Mesenchymal stem cell (in vitro differentiated cells and primary cell): ENCODE measurements around the gene ZNF790.

ENCODE experiments used
- DNase-seq: peaks from one replicate; pipeline ENCODE4 v3.0.0-alpha.2; 2013
- H2AFZ ChIP-seq: one replicate; pipeline ENCODE4 v1.6.1; 2013; ENCODE audit warnings: low read depth, mild to moderate bottlenecking, control low read depth, inconsistent platforms, low read length, moderate library complexity
- H2AK5ac ChIP-seq: 2 replicates; pipeline ENCODE4 v1.6.1; 2013; ENCODE audit warnings: low read length, moderate library complexity, mild to moderate bottlenecking, inconsistent platforms; ENCODE audit not compliant: severe bottlenecking
- H2BK120ac ChIP-seq: one replicate; pipeline ENCODE4 v1.6.1; 2013; ENCODE audit warnings: low read depth, mild to moderate bottlenecking, inconsistent platforms, low read length, moderate library complexity
- H2BK12ac ChIP-seq, 2 experiments: one replicate each; pipeline ENCODE4 v1.6.1; 2013; ENCODE audit warnings: inconsistent platforms in 2 of 2, low read length in 2 of 2, mild to moderate bottlenecking in 2 of 2, moderate library complexity in 2 of 2, control low read depth in 1 of 2
- H2BK15ac ChIP-seq: one replicate; pipeline ENCODE4 v1.6.1; 2013; ENCODE audit warnings: mild to moderate bottlenecking, low read depth, inconsistent platforms; ENCODE audit not compliant: poor library complexity, severe bottlenecking
- H2BK5ac ChIP-seq: 2 replicates; pipeline ENCODE4 v1.6.1; 2013; ENCODE audit warnings: low read depth, mild to moderate bottlenecking, low read length, control low read depth, inconsistent platforms; ENCODE audit not compliant: poor library complexity, severe bottlenecking
- H3K14ac ChIP-seq, 2 experiments: one replicate each; pipeline ENCODE4 v1.6.1; 2013; ENCODE audit warnings: inconsistent platforms in 2 of 2, low read length in 2 of 2, control low read depth in 1 of 2, mild to moderate bottlenecking in 1 of 2, moderate library complexity in 1 of 2
- H3K18ac ChIP-seq, 2 experiments: one replicate each; pipeline ENCODE4 v1.6.1; 2013; ENCODE audit warnings: inconsistent platforms in 2 of 2, low read length in 2 of 2, control low read depth in 1 of 2, low read depth in 1 of 2, mild to moderate bottlenecking in 1 of 2
- H3K23ac ChIP-seq, 2 experiments: one replicate each; pipeline ENCODE4 v1.6.1; 2013; ENCODE audit warnings: inconsistent platforms in 2 of 2, low read length in 2 of 2, mild to moderate bottlenecking in 2 of 2, moderate library complexity in 2 of 2, control low read depth in 1 of 2
- H3K27ac ChIP-seq: 2 replicates; pipeline ENCODE4 v1.5.1; 2013; ENCODE audit warnings: mild to moderate bottlenecking, moderate library complexity, low read length, control low read depth, inconsistent platforms; ENCODE audit not compliant: poor library complexity, severe bottlenecking
- H3K27me3 ChIP-seq, 2 experiments: 2 replicates each; pipeline versions ENCODE4 v1.6.1 to v1.7.0; 2013; ENCODE audit warnings: low read length in 2 of 2, mild to moderate bottlenecking in 2 of 2, moderate library complexity in 2 of 2, control low read depth in 1 of 2, inconsistent platforms in 1 of 2; ENCODE audit not compliant: control insufficient read depth in 1 of 2, insufficient read depth in 1 of 2
- H3K36me3 ChIP-seq, 2 experiments: 2 replicates each; pipeline versions ENCODE4 v1.6.1 to v1.7.0; 2013; ENCODE audit warnings: low read length in 2 of 2, control low read depth in 1 of 2, inconsistent platforms in 1 of 2, low read depth in 1 of 2, mild to moderate bottlenecking in 1 of 2; ENCODE audit not compliant: insufficient read depth in 2 of 2, control insufficient read depth in 1 of 2
- H3K4ac ChIP-seq, 2 experiments: one replicate each; pipeline ENCODE4 v1.6.1; 2013; ENCODE audit warnings: inconsistent platforms in 2 of 2, low read length in 2 of 2, mild to moderate bottlenecking in 2 of 2, moderate library complexity in 2 of 2, control low read depth in 1 of 2, low read depth in 1 of 2
- H3K4me1 ChIP-seq: 2 replicates; pipeline ENCODE4 v1.6.1; 2013; ENCODE audit warnings: low read depth, low read length, control low read depth; ENCODE audit not compliant: control insufficient read depth, insufficient read depth
- H3K4me2 ChIP-seq: 2 replicates; pipeline ENCODE4 v1.6.1; 2013; ENCODE audit warnings: low read length, mild to moderate bottlenecking, inconsistent platforms; ENCODE audit not compliant: poor library complexity, severe bottlenecking
- H3K4me3 ChIP-seq, 2 experiments: 2 replicates each; pipeline versions ENCODE4 v1.5.1 to v1.7.0; 2013; ENCODE audit warnings: low read length in 2 of 2, mild to moderate bottlenecking in 2 of 2, control low read depth in 1 of 2, low read depth in 1 of 2; ENCODE audit not compliant: insufficient read depth in 1 of 2
- H3K79me1 ChIP-seq: replicated peaks from 2 replicates; pipeline ENCODE4 v1.6.1; 2013; ENCODE audit warnings: mild to moderate bottlenecking, control low read depth, low read length, inconsistent platforms; ENCODE audit not compliant: poor library complexity, severe bottlenecking
- H3K9ac ChIP-seq: 2 replicates; pipeline ENCODE4 v1.7.0; 2013; ENCODE audit warnings: mild to moderate bottlenecking, low read length, moderate library complexity
- H3K9me3 ChIP-seq: 2 replicates; pipeline ENCODE4 v1.7.0; 2013; ENCODE audit warnings: mild to moderate bottlenecking, low read length; ENCODE audit not compliant: control insufficient read depth
- H4K8ac ChIP-seq: one replicate; pipeline ENCODE4 v1.6.1; 2013; ENCODE audit warnings: inconsistent platforms, mild to moderate bottlenecking, low read length, moderate library complexity
- H4K91ac ChIP-seq: one replicate; pipeline ENCODE4 v1.6.1; 2013; ENCODE audit warnings: mild to moderate bottlenecking, low read length, inconsistent platforms
- WGBS: methylation state at CpG from one replicate; pipeline ENCODE4 v1.1.7; 2013; ENCODE audit warnings: mixed read lengths; 5-methylcytosine and 5-hydroxymethylcytosine counted together

Gene ZNF790

GRCh38 chr19:36838784-36839324 is 667 bp upstream of the ZNF790 start:
- DNase-seq = no peak
- Histone ChIP-seq H2BK120ac (peak overlapping the region; percentile 22), H4K8ac (peak overlapping the region; percentile 94), H3K9me3 (peaks cover 34% of the 10 kb centered on the region), H3K36me3 (peaks cover 7 to 20% of the 10 kb centered on the region in 2 experiments), H3K14ac (no peak overlapping the region), H3K27me3 (no peaks in the 10 kb centered on the region), H3K4me1 (peaks cover 4% of the 10 kb centered on the region), H3K4me2 (peak overlapping the region; percentile 76), H2BK15ac (no peak overlapping the region), H3K18ac (peak overlapping the region in 1 of 2 experiments; percentile 55), H3K23ac (no peak overlapping the region), H2BK5ac (no peak overlapping the region), H2AFZ (peak overlapping the region; percentile 56), H3K4ac (peak overlapping the region; percentile 2 to 79), H2BK12ac (no peak overlapping the region), H2AK5ac (no peak overlapping the region), H3K27ac (peak overlapping the region; percentile 77), H4K91ac (peak overlapping the region; percentile 64), H3K9ac (peak overlapping the region; percentile 94), H3K79me1 (peaks cover 25% of the 10 kb centered on the region), H3K4me3 (peak overlapping the region; percentile 78 to 93)
- WGBS = 32% methylated on average over 9 of the region's 12 CpGs

- peak overlapping the region; percentile 78 to 93 for H3K4me3 ChIP-seq
- no peak overlapping the region for H3K23ac ChIP-seq
- peak overlapping the region; percentile 89 for H3K4me2 ChIP-seq
- H3K9me3 ChIP-seq = peaks cover 43% of the 10 kb centered on the region
- H3K27me3 ChIP-seq = no peaks in the 10 kb centered on the region
- H3K18ac ChIP-seq = peak overlapping the region; percentile 42 to 72
- no peak overlapping the region for H2AK5ac ChIP-seq
- no peak overlapping the region for H2BK120ac ChIP-seq
- H2BK12ac ChIP-seq = no peak overlapping the region
- H2AFZ ChIP-seq = peak overlapping the region; percentile 64
- no peak for DNase-seq
- peaks cover 12 to 29% of the 10 kb centered on the region in 2 experiments for H3K36me3 ChIP-seq
- no peak overlapping the region for H2BK15ac ChIP-seq
- peak overlapping the region in 1 of 2 experiments; percentile 29 for H3K14ac ChIP-seq
- 52% methylated on average over 8 of the region's 8 CpGs for WGBS
- peaks cover 23% of the 10 kb centered on the region for H3K79me1 ChIP-seq
- peak overlapping the region; percentile 94 for H3K9ac ChIP-seq
- H3K4me1 ChIP-seq = peaks cover 4% of the 10 kb centered on the region
- H4K91ac ChIP-seq = no peak overlapping the region
- H3K4ac ChIP-seq = peak overlapping the region; percentile 10 to 47
- H4K8ac ChIP-seq = no peak overlapping the region
- H3K27ac ChIP-seq = peak overlapping the region; percentile 77
- H2BK5ac ChIP-seq = no peak overlapping the region
These were observed 846 bp downstream of the ZNF790 start for GRCh38 chr19:36837176-36837905.

- Histone ChIP-seq H3K9ac (no peak overlapping the region), H3K27me3 (no peaks in the 10 kb centered on the region), H2AK5ac (no peak overlapping the region), H2BK12ac (no peak overlapping the region), H3K18ac (no peak overlapping the region), H3K4me1 (no peaks in the 10 kb centered on the region), H3K79me1 (peaks cover 31% of the 10 kb centered on the region), H2BK15ac (no peak overlapping the region), H2BK5ac (no peak overlapping the region), H3K9me3 (peaks cover 74% of the 10 kb centered on the region), H4K91ac (no peak overlapping the region), H4K8ac (no peak overlapping the region), H3K4me3 (peak overlapping the region in 1 of 2 experiments; percentile 5), H3K4me2 (no peak overlapping the region), H2BK120ac (no peak overlapping the region), H3K4ac (no peak overlapping the region), H3K14ac (no peak overlapping the region), H3K36me3 (peaks cover 19 to 56% of the 10 kb centered on the region in 2 experiments), H3K27ac (no peak overlapping the region), H2AFZ (no peak overlapping the region), H3K23ac (no peak overlapping the region)
- 83% methylated on average over 1 of the region's 2 CpGs for WGBS
- no peak for DNase-seq
These were observed 4.8 kb downstream of the ZNF790 start for GRCh38 chr19:36833430-36833829.

GRCh38 chr19:36821758-36822157 is 16.4 kb downstream of the ZNF790 start:
- Histone ChIP-seq H3K9me3 (peaks cover 97% of the 10 kb centered on the region), H2BK120ac (no peak overlapping the region), H3K4me2 (no peak overlapping the region), H2AK5ac (no peak overlapping the region), H3K9ac (no peak overlapping the region), H3K4ac (no peak overlapping the region), H2BK5ac (no peak overlapping the region), H2BK15ac (no peak overlapping the region), H2AFZ (no peak overlapping the region), H3K18ac (no peak overlapping the region), H4K91ac (no peak overlapping the region), H3K14ac (no peak overlapping the region), H3K27me3 (no peaks in the 10 kb centered on the region), H2BK12ac (no peak overlapping the region), H3K4me1 (no peaks in the 10 kb centered on the region), H3K23ac (no peak overlapping the region), H3K79me1 (peaks cover 15% of the 10 kb centered on the region), H3K27ac (no peak overlapping the region), H3K4me3 (peak overlapping the region in 1 of 2 experiments; percentile 62), H4K8ac (no peak overlapping the region), H3K36me3 (peaks cover 37 to 89% of the 10 kb centered on the region in 2 experiments)
- DNase-seq = no peak
- WGBS = 98% methylated on average over 5 of the region's 5 CpGs
